Activated CD4-positive, alpha-beta T cell treated with anti-CD3 and anti-CD28 coated beads, Interleukin-2, amount 10 ng/mL, durations not matched to agents 24 days and 14 days (primary cell): ENCODE results near the gene ZNF579. TPM values are rescaled to one million over a fixed set of nuclear protein-coding genes. Genes with fewer than 3 reads are reported as not detected.

Experiments used
- DNase-seq: peaks from one replicate; pipeline ENCODE4 v3.0.0; 2022
- H3K27ac Mint-ChIP-seq: one replicate; pipeline ENCODE4 v1.8.0; 2022; ENCODE audit warnings: mild to moderate bottlenecking, mixed read lengths
- H3K27me3 Mint-ChIP-seq: one replicate; pipeline ENCODE4 v1.8.0; 2022; ENCODE audit warnings: mixed read lengths
- H3K36me3 Mint-ChIP-seq: one replicate; pipeline ENCODE4 v1.8.0; 2022; ENCODE audit warnings: low read depth, mild to moderate bottlenecking, mixed read lengths
- H3K4me1 Mint-ChIP-seq: one replicate; pipeline ENCODE4 v1.8.0; 2021; ENCODE audit warnings: mixed read lengths
- H3K4me3 Mint-ChIP-seq: one replicate; pipeline ENCODE4 v1.8.0; 2022; ENCODE audit warnings: mild to moderate bottlenecking, moderate library complexity, mixed read lengths
- H3K9me3 Mint-ChIP-seq: one replicate; pipeline ENCODE4 v1.8.0; 2021; ENCODE audit warnings: mixed read lengths
- intact Hi-C: fragments of 100-400 bp; cut with micrococcal nuclease; formaldehyde crosslinking; loops from one replicate; pipeline ENCODE4 v1.15.1; 2023
- total RNA-seq: library from RNA; stranded (reverse); gene quantifications from 2 replicates; pipeline ENCODE4 v1.2.3, GENCODE V29; 2022

The ZNF579 gene
- total RNA-seq = 9.6 and 10.4 TPM in 2 replicates

DNA sequence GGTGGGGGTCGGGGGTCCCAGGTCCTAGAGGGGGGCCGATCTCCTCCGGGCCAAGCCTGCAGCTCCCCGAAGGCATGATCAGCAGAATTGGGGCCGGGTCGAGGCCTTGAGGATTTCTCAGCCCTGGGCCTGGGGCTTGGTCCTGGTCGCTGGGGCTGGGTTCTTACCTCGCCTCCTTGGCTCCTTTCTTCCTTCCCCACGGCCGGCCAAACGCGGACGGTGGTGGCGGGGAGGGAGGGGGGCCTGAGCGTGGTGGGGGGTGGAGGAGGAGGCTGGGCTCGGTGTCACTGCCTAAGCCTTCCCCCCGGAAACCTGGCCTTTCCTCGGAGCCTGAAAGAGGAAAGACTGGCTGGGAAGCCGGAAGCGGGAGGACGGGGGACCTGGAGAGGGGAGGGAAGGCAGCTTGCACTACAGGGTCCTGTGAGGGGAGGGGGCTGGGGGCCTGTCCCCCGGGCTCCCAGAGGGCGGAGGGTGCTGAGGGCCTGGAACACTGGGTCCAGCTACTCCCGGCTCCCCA lies at the start of gene ZNF579:
Gene ZNF579 (minus strand): TSS at position 221 of the 517 bp plus-strand sequence. CDS start 1,209 bp downstream, outside the sequence.
- Mint-ChIP-seq H3K4me1 (peaks cover 18% of the 10 kb centered on the region), H3K9me3 (no peaks in the 10 kb centered on the region), H3K4me3 (peak within 1 kb of the TSS; percentile 87), H3K36me3 (peaks cover 9% of the 10 kb centered on the region), H3K27ac (peak within 1 kb of the TSS; percentile 83), H3K27me3 (peaks cover 12% of the 10 kb centered on the region)
- DNase-seq = peak; percentile 94
- intact Hi-C loops = loop anchor here (2.0 to 5.0 kb wide), 3 partner anchors 18 to 64 kb away; partner anchors contain the start of genes FIZ1 and ZNF784

- DNase-seq = peak; percentile 92
- peaks cover 34% of the 10 kb centered on the region for H3K4me1 Mint-ChIP-seq
- peaks cover 14% of the 10 kb centered on the region for H3K27me3 Mint-ChIP-seq
- peaks cover 1% of the 10 kb centered on the region for H3K36me3 Mint-ChIP-seq
- H3K4me3 Mint-ChIP-seq = peak overlapping the region; percentile 75
- peak overlapping the region; percentile 84 for H3K27ac Mint-ChIP-seq
- H3K9me3 Mint-ChIP-seq = no peaks in the 10 kb centered on the region
- intact Hi-C loops = loop anchor here (10.0 kb wide), 1 partner anchor 1162 kb away; the partner anchor contains the start of gene LENG9
Observed at GRCh38 chr19:55626350-55626749, 45.7 kb upstream of the ZNF579 start.

- H3K27me3 Mint-ChIP-seq = peaks cover 13% of the 10 kb centered on the region
- peaks cover 1% of the 10 kb centered on the region for H3K36me3 Mint-ChIP-seq
- peaks cover 43% of the 10 kb centered on the region for H3K4me1 Mint-ChIP-seq
- H3K4me3 Mint-ChIP-seq = peak overlapping the region; percentile 96
- intact Hi-C loops = loop anchor here (10.0 kb wide), 1 partner anchor 1160 kb away; the partner anchor contains the start of gene LENG9
- no peak for DNase-seq
- H3K9me3 Mint-ChIP-seq = no peaks in the 10 kb centered on the region
- peak overlapping the region; percentile 99 for H3K27ac Mint-ChIP-seq
Observed at GRCh38 chr19:55625004-55625326, 44.3 kb upstream of the ZNF579 start.

DNA sequence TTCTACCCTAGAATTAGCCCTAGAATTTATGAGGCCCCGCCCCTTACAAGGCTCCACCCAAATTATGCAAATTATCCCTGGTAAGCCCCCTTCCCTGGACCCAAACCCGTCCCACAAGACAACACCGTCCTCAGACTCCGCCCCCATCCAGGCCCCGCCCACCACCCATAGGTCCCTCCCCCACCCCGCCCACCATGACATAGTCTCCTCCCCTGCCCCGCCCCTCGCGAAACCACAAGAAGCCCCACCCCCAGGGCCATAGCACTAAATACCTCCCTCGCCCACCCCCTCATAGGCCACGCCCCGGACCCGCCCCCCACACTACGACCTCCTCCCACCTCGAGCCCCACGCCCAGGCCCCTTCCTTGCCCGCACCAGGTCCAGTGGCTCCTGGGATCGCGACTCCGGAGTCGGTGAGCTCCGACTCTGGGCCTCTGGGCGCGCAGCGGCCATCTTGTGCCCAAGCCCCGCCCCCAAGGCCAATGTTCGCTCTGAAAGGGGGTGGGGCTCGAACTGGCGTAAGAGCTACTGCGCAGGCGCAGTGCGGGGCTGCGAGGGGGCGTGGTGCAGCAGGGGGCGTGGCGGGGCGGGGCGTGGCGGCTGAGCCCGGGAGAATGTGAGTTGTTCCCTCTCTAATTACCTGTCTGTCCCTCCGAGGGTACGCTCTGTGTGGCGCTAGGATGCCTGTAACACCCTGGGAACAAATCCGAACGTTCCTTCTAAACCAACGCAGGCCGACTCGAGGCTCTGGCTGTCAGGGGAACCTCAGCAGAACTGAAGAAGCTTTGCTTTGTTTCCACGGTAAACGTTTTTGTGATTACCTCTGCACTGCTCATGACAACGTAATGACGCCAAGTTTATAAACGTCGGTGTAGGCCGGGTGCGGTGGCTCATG lies 43.7 kb upstream of the ZNF579 start, which contains the start of gene ZNF784:
Gene ZNF784 (minus strand): TSS at position 458 of the 895 bp plus-strand sequence. CDS start 5 bp downstream, at position 453.
- H3K4me3 Mint-ChIP-seq = peak within 1 kb of the TSS; percentile 96
- peak within 1 kb of the TSS; percentile 99 for H3K27ac Mint-ChIP-seq
- peak; percentile 98 for DNase-seq
- no peaks in the 10 kb centered on the region for H3K9me3 Mint-ChIP-seq
- H3K27me3 Mint-ChIP-seq = peaks cover 13% of the 10 kb centered on the region
- peaks cover 43% of the 10 kb centered on the region for H3K4me1 Mint-ChIP-seq
- intact Hi-C loops = loop anchor here (1.0 to 10.0 kb wide), 7 partner anchors 8 to 1160 kb away; partner anchors contain the start of genes FIZ1, LENG9, ZNF579 and ZNF865
- H3K36me3 Mint-ChIP-seq = peaks cover 1% of the 10 kb centered on the region

DNA sequence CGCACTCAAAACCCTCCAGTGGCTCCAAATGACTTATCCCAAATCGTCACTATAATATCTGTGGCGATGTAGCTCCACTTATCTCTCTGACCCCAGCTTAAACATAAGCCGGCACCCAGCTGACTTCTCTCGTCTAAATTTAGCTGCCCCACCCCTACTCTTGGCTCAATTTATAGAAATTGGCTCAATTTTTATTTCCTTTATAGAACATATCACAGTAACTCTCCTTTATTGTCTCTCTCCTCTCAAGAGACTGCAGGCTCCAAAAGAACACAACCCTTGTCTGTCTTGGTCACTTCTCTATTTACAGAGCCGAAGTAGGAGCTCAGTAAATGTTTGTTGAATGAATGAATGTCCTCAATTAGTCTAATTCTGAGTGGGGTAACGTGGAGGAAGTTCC lies 42.9 kb upstream of the ZNF579 start:
- H3K36me3 Mint-ChIP-seq = peaks cover 1% of the 10 kb centered on the region
- peaks cover 43% of the 10 kb centered on the region for H3K4me1 Mint-ChIP-seq
- no peaks in the 10 kb centered on the region for H3K9me3 Mint-ChIP-seq
- intact Hi-C loops = loop anchor here (5.0 to 10.0 kb wide), 2 partner anchors 41 to 1159 kb away; partner anchors contain the start of genes LENG9 and ZNF579
- peak overlapping the region; percentile 96 for H3K4me3 Mint-ChIP-seq
- no peak overlapping the region for H3K27ac Mint-ChIP-seq
- no peak for DNase-seq
- H3K27me3 Mint-ChIP-seq = peaks cover 9% of the 10 kb centered on the region

DNA sequence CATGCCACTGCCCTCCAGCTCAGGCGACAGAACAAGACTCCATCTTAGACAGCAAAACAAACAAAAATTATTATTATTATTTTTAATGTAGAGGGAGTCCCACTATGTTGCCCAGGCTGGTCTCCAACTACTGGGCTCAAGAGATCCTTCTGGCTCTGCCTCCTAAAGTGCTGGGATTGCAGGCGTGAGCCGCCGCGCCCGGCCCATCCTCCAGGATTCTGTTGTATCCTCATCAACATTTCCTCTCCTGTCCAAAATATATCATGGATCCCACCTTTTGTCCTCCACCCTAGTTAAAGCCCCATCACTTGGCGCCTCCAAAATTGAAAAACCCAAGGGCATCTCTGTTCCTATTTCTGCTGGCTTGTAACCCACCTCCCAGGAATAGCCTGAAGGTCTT lies 42.5 kb upstream of the ZNF579 start:
- peaks cover 8% of the 10 kb centered on the region for H3K27me3 Mint-ChIP-seq
- H3K4me1 Mint-ChIP-seq = peaks cover 43% of the 10 kb centered on the region
- H3K36me3 Mint-ChIP-seq = peaks cover 1% of the 10 kb centered on the region
- no peaks in the 10 kb centered on the region for H3K9me3 Mint-ChIP-seq
- DNase-seq = no peak
- no peak overlapping the region for H3K27ac Mint-ChIP-seq
- intact Hi-C loops = loop anchor here (5.0 to 10.0 kb wide), 2 partner anchors 41 to 1158 kb away; partner anchors contain the start of genes LENG9 and ZNF579
- no peak overlapping the region for H3K4me3 Mint-ChIP-seq

DNA sequence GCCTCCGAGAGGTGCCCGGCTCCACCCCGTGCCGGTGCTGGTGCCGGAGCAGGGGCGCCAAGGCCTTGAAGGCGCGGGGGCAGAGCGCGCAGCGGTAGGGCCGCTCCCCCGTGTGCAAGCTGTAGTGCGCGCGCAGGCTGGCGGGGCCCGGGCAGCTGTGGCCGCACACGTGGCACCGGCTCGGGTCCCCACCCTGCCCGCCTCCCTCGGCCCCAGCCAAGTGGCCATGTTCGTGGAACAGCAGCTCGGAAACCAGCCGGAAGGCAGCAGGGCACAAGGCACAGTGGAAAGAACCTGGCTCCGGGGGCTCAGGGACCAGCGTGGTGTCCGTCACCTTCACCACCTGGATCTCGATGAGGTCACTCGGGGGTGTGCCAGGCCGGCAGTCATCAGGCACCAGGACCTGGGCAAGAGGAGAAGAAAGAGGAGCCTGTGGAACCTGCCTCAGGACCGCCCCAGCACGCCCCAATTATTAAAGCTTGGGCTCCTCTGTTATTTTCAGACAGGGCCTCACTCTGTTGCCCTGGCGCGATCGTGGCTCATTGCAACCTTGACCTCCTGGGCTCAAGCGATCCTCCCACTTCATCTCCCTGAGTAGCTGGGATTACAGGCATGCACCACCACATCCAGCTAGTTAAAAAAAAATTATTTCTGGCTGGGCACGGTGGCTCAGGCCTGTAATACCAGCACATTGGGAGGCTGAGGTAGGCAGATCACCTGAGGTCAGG lies 41.8 kb upstream of the ZNF579 start:
- no peak overlapping the region for H3K27ac Mint-ChIP-seq
- peaks cover 5% of the 10 kb centered on the region for H3K36me3 Mint-ChIP-seq
- DNase-seq = no peak
- no peak overlapping the region for H3K4me3 Mint-ChIP-seq
- no peaks in the 10 kb centered on the region for H3K9me3 Mint-ChIP-seq
- peaks cover 3% of the 10 kb centered on the region for H3K27me3 Mint-ChIP-seq
- H3K4me1 Mint-ChIP-seq = peaks cover 40% of the 10 kb centered on the region
- intact Hi-C loops = loop anchor here (5.0 to 10.0 kb wide), 2 partner anchors 40 to 1158 kb away; partner anchors contain the start of genes LENG9 and ZNF579

GRCh38 chr19:55621673-55622231 lies 41.1 kb upstream of the ZNF579 start:
- intact Hi-C loops = loop anchor here (5.0 to 10.0 kb wide), 2 partner anchors 39 to 1157 kb away; partner anchors contain the start of genes LENG9 and ZNF579
- no peak overlapping the region for H3K27ac Mint-ChIP-seq
- peaks cover 10% of the 10 kb centered on the region for H3K36me3 Mint-ChIP-seq
- H3K4me1 Mint-ChIP-seq = peaks cover 35% of the 10 kb centered on the region
- no peak overlapping the region for H3K4me3 Mint-ChIP-seq
- peaks cover under 1% of the 10 kb centered on the region for H3K27me3 Mint-ChIP-seq
- DNase-seq = no peak
- H3K9me3 Mint-ChIP-seq = no peaks in the 10 kb centered on the region

DNA sequence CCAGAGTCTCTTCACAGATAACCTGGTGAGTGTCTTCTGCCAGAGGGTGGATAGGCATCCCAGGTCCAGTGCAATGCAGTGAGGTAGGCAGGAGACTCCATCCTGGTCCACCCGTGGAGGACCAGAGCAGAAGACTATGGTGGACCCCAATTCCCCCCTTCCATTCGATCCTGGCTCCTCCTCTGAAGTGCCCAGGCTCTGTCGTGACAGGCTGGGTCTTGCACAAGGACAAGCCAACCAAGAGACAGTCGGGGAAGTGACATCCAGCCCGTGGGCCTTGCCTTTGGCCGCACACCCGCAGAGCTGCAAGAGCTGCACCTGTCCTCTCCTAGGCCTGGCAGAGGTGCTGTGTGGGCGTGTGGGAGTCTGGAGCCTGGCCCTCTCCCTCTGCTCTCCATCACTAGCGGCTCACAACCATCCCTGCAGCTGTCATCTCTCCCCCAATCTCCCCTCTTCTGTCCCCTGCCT lies 40.6 kb upstream of the ZNF579 start:
- intact Hi-C loops = loop anchor here (5.0 to 10.0 kb wide), 2 partner anchors 39 to 1156 kb away; partner anchors contain the start of genes LENG9 and ZNF579
- peaks cover 11% of the 10 kb centered on the region for H3K36me3 Mint-ChIP-seq
- H3K9me3 Mint-ChIP-seq = no peaks in the 10 kb centered on the region
- peaks cover 30% of the 10 kb centered on the region for H3K4me1 Mint-ChIP-seq
- no peak overlapping the region for H3K27ac Mint-ChIP-seq
- H3K4me3 Mint-ChIP-seq = no peak overlapping the region
- no peak for DNase-seq
- H3K27me3 Mint-ChIP-seq = no peaks in the 10 kb centered on the region

GRCh38 chr19:55620410-55621204 lies 40.0 kb upstream of the ZNF579 start:
- Mint-ChIP-seq H3K4me3 (no peak overlapping the region), H3K36me3 (peaks cover 11% of the 10 kb centered on the region), H3K4me1 (peaks cover 26% of the 10 kb centered on the region), H3K27ac (no peak overlapping the region), H3K9me3 (no peaks in the 10 kb centered on the region), H3K27me3 (no peaks in the 10 kb centered on the region)
- intact Hi-C loops = loop anchor here (5.0 to 10.0 kb wide), 2 partner anchors 38 to 1156 kb away; partner anchors contain the start of genes LENG9 and ZNF579
- no peak for DNase-seq

DNA sequence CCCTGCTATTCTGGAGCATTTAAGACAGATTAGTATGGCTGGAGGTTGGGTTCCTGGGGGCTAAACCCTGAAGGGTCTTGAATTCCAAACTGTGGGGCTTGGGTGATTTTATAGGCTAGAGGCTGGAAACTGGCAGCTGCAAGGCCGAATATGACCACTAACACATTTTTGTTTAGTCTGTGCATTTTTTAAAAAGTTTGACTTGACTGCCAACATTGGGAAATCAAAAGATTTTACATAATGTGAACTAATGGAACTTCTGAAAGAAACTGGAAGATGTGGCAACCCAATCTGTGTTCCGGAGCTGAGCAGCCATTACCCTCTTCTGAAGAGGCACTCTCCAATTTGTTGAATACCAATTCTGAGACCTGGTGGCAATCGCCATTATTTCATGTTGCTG lies 38.6 kb upstream of the ZNF579 start:
- H3K4me1 Mint-ChIP-seq = peaks cover 17% of the 10 kb centered on the region
- no peak overlapping the region for H3K27ac Mint-ChIP-seq
- intact Hi-C loops = no loop called here
- no peaks in the 10 kb centered on the region for H3K27me3 Mint-ChIP-seq
- peaks cover 11% of the 10 kb centered on the region for H3K36me3 Mint-ChIP-seq
- no peak overlapping the region for H3K4me3 Mint-ChIP-seq
- no peaks in the 10 kb centered on the region for H3K9me3 Mint-ChIP-seq
- DNase-seq = no peak

GRCh38 chr19:55618426-55618825 lies 37.8 kb upstream of the ZNF579 start:
- no peaks in the 10 kb centered on the region for H3K27me3 Mint-ChIP-seq
- no peak overlapping the region for H3K4me3 Mint-ChIP-seq
- intact Hi-C loops = no loop called here
- H3K4me1 Mint-ChIP-seq = peaks cover 12% of the 10 kb centered on the region
- H3K9me3 Mint-ChIP-seq = no peaks in the 10 kb centered on the region
- H3K36me3 Mint-ChIP-seq = peaks cover 11% of the 10 kb centered on the region
- H3K27ac Mint-ChIP-seq = no peak overlapping the region
- DNase-seq = no peak
